ENCODE results near the gene CAMTA2.

CAMTA2 gene

DNA sequence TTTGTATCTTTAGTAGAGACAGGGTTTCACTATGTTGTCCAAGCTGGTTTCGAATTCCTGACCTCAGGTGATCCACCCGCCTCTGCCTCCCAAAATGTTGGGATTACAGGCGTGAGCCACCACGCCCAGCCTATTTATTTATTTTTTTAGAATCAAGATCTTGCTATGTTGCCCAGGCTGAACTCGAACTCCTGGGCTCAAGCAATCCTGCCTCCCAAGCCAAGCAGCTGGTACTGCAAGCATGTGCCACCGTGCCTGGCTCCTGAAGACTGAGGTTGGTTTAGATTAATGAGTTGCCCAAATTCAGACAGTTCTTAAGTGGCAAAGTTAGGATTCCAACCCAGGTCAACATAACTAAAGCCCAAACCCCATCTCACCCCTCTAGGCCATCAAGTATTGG lies 39.8 kb upstream of the CAMTA2 start:
- no peaks in the 10 kb centered on the region for H3K9me3 ChIP-seq (ENCODE audit: control insufficient read depth, low read length)
- H2AFZ ChIP-seq = no peak overlapping the region
- TF ChIP-seq, protein P1, sequence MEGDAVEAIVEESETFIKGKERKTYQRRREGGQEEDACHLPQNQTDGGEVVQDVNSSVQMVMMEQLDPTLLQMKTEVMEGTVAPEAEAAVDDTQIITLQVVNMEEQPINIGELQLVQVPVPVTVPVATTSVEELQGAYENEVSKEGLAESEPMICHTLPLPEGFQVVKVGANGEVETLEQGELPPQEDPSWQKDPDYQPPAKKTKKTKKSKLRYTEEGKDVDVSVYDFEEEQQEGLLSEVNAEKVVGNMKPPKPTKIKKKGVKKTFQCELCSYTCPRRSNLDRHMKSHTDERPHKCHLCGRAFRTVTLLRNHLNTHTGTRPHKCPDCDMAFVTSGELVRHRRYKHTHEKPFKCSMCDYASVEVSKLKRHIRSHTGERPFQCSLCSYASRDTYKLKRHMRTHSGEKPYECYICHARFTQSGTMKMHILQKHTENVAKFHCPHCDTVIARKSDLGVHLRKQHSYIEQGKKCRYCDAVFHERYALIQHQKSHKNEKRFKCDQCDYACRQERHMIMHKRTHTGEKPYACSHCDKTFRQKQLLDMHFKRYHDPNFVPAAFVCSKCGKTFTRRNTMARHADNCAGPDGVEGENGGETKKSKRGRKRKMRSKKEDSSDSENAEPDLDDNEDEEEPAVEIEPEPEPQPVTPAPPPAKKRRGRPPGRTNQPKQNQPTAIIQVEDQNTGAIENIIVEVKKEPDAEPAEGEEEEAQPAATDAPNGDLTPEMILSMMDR (IDR thresholded peaks at IDR 0.05) = no peak
- H3K79me2 ChIP-seq = no peaks in the 10 kb centered on the region
- no peak overlapping the region for H3K9ac ChIP-seq
- H3K27ac ChIP-seq = no peak overlapping the region
- H3K36me3 ChIP-seq (ENCODE audit: control insufficient read depth, insufficient read depth, low read length) = no peaks in the 10 kb centered on the region
- H3K4me3 ChIP-seq (ENCODE audit: low read depth, low read length) = no peak overlapping the region
- no peaks in the 10 kb centered on the region for H3K4me1 ChIP-seq
- no peak overlapping the region for H3K4me2 ChIP-seq (ENCODE audit: low read length)
- no peaks in the 10 kb centered on the region for H3K27me3 ChIP-seq (ENCODE audit: control insufficient read depth, insufficient read depth, low read length)

DNA sequence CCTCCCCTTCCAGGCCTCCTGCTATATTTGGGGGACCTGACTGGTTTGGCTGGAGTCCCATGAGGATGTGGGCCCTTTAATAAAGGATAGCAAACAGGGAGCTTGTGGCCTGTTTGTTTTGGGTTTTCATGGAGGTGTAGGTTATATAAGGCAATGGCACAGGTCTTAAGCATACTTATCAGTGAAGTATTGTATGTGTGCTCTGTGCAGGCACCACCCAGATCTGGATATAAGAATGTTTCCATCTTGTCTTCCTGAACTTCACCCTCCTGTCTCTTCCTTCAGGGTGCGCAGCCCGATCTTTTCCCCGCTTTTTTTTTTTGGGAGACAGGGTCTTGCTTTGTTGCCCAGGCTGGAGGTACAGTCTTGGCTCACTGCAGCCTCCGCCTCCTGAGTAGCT lies 37.1 kb upstream of the CAMTA2 start:
- no peaks in the 10 kb centered on the region for H3K4me1 ChIP-seq
- no peaks in the 10 kb centered on the region for H3K36me3 ChIP-seq (ENCODE audit: control insufficient read depth, insufficient read depth, low read length)
- no peak overlapping the region for H3K9ac ChIP-seq
- H3K27me3 ChIP-seq (ENCODE audit: control insufficient read depth, insufficient read depth, low read length) = no peaks in the 10 kb centered on the region
- no peak overlapping the region for H3K4me3 ChIP-seq (ENCODE audit: low read depth, low read length)
- TF ChIP-seq, protein P1 (IDR thresholded peaks at IDR 0.05) = no peak
- H3K79me2 ChIP-seq = no peaks in the 10 kb centered on the region
- no peak overlapping the region for H3K4me2 ChIP-seq (ENCODE audit: low read length)
- H3K9me3 ChIP-seq (ENCODE audit: control insufficient read depth, low read length) = no peaks in the 10 kb centered on the region
- no peak overlapping the region for H2AFZ ChIP-seq
- H3K27ac ChIP-seq = no peak overlapping the region

DNA sequence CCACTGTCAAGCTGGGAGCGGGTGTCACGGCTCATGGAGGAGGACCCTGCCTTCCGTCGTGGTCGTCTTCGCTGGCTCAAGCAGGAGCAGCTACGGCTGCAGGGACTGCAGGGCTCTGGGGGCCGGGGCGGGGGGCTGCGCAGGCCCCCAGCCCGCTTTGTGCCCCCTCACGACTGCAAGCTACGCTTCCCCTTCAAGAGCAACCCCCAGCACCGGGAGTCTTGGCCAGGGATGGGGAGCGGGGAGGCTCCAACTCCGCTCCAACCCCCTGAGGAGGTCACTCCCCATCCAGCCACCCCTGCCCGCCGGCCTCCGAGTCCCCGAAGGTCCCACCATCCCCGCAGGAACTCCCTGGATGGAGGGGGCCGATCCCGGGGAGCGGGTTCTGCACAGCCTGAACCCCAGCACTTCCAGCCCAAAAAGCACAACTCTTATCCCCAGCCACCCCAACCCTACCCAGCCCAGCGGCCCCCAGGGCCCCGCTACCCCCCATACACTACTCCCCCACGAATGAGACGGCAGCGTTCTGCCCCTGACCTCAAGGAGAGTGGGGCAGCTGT lies 36.2 kb upstream of the CAMTA2 start:
- H3K79me2 ChIP-seq = no peaks in the 10 kb centered on the region
- H3K4me2 ChIP-seq (ENCODE audit: low read length) = no peak overlapping the region
- no peak overlapping the region for H3K27ac ChIP-seq
- H3K4me3 ChIP-seq (ENCODE audit: low read depth, low read length) = no peak overlapping the region
- no peaks in the 10 kb centered on the region for H3K9me3 ChIP-seq (ENCODE audit: control insufficient read depth, low read length)
- H3K4me1 ChIP-seq = no peaks in the 10 kb centered on the region
- no peak overlapping the region for H2AFZ ChIP-seq
- no peak overlapping the region for H3K9ac ChIP-seq
- H3K36me3 ChIP-seq (ENCODE audit: control insufficient read depth, insufficient read depth, low read length) = no peaks in the 10 kb centered on the region
- TF ChIP-seq, protein P1 (IDR thresholded peaks at IDR 0.05) = no peak
- no peaks in the 10 kb centered on the region for H3K27me3 ChIP-seq (ENCODE audit: control insufficient read depth, insufficient read depth, low read length)

DNA sequence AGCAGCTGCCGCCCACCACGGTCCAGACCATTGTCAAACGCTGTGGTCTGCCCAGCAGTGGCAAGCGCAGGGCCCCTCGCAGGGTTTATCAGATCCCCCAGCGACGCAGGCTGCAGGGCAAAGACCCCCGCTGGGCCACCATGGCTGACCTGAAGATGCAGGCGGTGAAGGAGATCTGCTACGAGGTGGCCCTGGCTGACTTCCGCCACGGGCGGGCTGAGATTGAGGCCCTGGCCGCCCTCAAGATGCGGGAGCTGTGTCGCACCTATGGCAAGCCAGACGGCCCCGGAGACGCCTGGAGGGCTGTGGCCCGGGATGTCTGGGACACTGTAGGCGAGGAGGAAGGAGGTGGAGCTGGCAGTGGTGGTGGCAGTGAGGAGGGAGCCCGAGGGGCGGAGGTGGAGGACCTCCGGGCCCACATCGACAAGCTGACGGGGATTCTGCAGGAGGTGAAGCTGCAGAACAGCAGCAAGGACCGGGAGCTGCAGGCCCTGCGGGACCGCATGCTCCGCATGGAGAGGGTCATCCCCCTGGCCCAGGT lies 34.8 kb upstream of the CAMTA2 start:
- H3K4me1 ChIP-seq = no peaks in the 10 kb centered on the region
- no peak overlapping the region for H3K4me3 ChIP-seq (ENCODE audit: low read depth, low read length)
- TF ChIP-seq, protein P1 (IDR thresholded peaks at IDR 0.05) = no peak
- H3K27me3 ChIP-seq (ENCODE audit: control insufficient read depth, insufficient read depth, low read length) = no peaks in the 10 kb centered on the region
- H3K36me3 ChIP-seq (ENCODE audit: control insufficient read depth, insufficient read depth, low read length) = no peaks in the 10 kb centered on the region
- no peaks in the 10 kb centered on the region for H3K79me2 ChIP-seq
- H3K4me2 ChIP-seq (ENCODE audit: low read length) = no peak overlapping the region
- no peak overlapping the region for H3K27ac ChIP-seq
- no peak overlapping the region for H3K9ac ChIP-seq
- no peaks in the 10 kb centered on the region for H3K9me3 ChIP-seq (ENCODE audit: control insufficient read depth, low read length)
- H2AFZ ChIP-seq = no peak overlapping the region

DNA sequence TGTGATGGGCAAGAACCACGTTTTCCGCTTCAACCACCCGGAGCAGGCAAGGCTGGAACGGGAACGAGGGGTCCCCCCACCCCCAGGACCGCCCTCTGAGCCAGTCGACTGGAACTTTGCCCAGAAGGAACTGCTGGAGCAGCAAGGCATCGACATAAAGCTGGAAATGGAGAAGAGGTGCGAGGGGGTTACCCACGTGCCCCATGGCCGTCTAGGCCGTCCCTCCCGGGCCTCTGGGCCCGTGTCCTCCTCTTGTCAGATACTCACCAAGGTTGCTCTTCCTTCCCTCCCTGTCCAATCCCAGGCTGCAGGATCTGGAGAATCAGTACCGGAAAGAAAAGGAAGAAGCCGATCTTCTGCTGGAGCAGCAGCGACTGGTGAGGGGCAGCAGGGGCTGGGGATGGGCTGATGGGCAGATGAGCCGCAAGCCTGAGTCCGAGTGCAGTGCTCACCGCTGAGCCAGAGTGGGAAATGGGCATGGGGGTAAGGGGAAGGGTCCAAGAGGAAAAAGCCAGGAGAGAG lies 33.1 kb upstream of the CAMTA2 start:
- H3K27me3 ChIP-seq (ENCODE audit: control insufficient read depth, insufficient read depth, low read length) = no peaks in the 10 kb centered on the region
- no peak overlapping the region for H3K4me2 ChIP-seq (ENCODE audit: low read length)
- no peak overlapping the region for H3K9ac ChIP-seq
- no peak overlapping the region for H3K4me3 ChIP-seq (ENCODE audit: low read depth, low read length)
- no peaks in the 10 kb centered on the region for H3K4me1 ChIP-seq
- TF ChIP-seq, protein P1 (IDR thresholded peaks at IDR 0.05) = no peak
- H3K9me3 ChIP-seq (ENCODE audit: control insufficient read depth, low read length) = no peaks in the 10 kb centered on the region
- no peaks in the 10 kb centered on the region for H3K79me2 ChIP-seq
- H3K27ac ChIP-seq = no peak overlapping the region
- H3K36me3 ChIP-seq (ENCODE audit: control insufficient read depth, insufficient read depth, low read length) = no peaks in the 10 kb centered on the region
- no peak overlapping the region for H2AFZ ChIP-seq

Measured in parathyroid adenoma (tissue), 2 donors.